Measurements from ENCODE around the gene RIOX2.
"Not testable (repeated sequence)": the region's sequence is repeated elsewhere in the genome, so short reads cannot be mapped to it uniquely, and the experiment has no call there.

The RIOX2 gene

GRCh38 chr3:97909830-97910229 lies 62.4 kb downstream of the RIOX2 start:
- ATAC-seq: not testable (repeated sequence)

- ATAC-seq: no peak
Observed at GRCh38 chr3:97901313-97902248, 70.7 kb downstream of the RIOX2 start.

- no peak for ATAC-seq
Observed at GRCh38 chr3:97899331-97899730, 72.9 kb downstream of the RIOX2 start.

GRCh38 chr3:97896547-97896946 lies 75.7 kb downstream of the RIOX2 start:
- ATAC-seq: no peak

GRCh38 chr3:97896129-97896528 lies 76.1 kb downstream of the RIOX2 start:
- ATAC-seq: no peak

- ATAC-seq: no peak
Observed at GRCh38 chr3:97895216-97895615, 77.0 kb downstream of the RIOX2 start.

GRCh38 chr3:97892852-97893251 lies 79.4 kb downstream of the RIOX2 start:
- ATAC-seq: no peak

All from activated CD4-positive, CD25-positive, alpha-beta regulatory T cell treated with anti-CD3 and anti-CD28 coated beads, Interleukin-2, amount 50 U/mL, for 24 hours (primary cell).